NOMO-1 (cell line): ENCODE data around the gene ZNF385B.

Source experiments
- DNase-seq, 2 experiments: peaks; one replicate each; lab custom pipeline; 2025; ENCODE audit not compliant: unreplicated experiment in 2 of 2; lab: John Stamatoyannopoulos, UW

The ZNF385B gene

DNA sequence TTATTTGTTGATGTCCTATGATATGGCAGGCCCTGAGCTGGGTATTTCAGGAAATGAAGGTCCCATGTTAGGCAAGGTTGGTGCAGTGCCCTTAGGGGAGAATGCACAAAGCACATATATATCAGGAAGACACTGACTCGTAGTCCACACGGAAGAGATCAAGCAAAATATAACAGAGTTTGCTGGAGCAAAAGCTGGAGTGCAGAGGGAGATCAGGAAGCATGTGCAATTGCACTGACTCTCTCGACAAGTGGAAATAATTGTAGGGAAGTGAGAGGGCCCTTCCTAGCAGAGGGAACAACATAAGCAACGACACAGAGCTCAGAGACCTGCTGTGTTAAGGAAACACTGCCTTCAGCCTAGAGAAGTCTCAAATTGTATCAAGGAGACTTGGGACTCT, 4.2 kb downstream of the ZNF385B start:
- DNase-seq = no peak

DNA sequence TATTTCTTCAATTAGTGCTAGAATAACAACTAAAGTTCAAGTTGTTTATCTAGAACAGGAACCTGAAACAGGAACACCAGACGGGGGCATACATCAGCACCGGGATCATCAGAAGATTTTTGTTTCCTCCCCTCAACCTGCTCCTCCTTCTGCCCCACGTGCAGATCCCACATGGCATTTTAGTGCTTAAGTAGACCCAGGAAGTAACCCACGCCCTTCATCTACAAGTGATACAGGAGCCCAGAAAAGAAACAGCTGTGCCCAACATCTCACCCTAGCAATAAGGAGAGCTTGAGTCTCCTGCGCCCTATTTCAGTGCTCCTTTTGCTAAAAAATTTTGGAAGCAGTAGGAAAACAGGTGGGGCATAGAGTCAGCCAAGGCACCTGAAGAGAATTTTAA, 5.2 kb downstream of the ZNF385B start:
- DNase-seq = no peak

DNA sequence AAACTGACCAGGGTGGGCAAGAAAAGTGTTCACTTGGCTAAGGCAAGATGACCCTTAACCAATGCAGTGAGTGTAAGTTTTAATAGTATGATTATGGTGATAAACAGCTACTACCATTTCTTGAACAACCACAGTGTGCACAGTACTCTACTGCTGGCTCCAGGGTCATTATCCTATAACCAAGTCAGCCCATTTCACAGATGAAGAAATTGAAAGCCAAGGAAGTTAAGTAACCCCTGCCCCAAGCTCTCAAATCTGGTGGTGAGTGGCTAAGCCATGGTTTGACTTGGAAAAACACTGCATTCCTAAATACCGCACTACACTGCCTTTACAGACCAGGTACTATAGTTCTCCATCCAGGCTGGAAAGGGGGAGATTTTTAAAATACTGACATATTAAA, 5.7 kb downstream of the ZNF385B start:
- no peak for DNase-seq

DNA sequence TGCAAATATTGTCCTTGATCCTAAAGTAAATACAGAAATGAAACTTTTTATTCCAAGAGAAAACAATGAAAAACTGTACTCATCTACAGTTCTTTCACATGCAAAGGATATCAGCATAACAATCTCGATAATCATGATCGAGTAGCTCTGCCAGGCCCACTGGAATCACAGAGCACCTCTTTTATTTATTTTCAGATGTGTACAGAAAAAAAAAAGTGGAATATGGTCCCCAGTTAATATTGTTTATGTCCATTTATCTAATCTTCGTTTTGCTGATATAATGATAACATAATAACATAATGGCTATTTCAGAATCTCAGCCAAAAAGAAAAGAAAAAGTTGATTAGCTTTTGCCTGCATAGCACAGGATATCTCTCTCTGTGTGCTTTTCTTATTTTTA, 6.5 kb downstream of the ZNF385B start:
- DNase-seq = no peak

DNA sequence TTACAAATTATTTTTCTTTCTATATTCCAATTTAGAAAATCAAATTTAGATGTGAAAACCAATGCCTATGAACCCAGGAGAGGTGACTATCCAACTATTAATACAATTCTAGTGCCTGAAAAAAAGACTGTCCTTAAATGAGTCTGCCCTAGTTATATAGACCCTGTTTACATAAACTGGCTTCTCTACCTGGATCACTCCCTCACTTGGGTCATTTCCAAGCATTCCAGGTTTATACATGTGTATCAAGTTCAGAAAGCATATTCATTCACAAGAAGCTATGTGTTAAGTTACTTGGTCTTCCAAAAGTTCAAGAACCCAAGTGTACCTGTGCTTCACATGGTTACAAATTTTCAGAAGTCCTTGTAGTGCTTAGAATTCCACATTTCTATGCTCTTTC, 8.3 kb downstream of the ZNF385B start:
- no peak for DNase-seq

DNA sequence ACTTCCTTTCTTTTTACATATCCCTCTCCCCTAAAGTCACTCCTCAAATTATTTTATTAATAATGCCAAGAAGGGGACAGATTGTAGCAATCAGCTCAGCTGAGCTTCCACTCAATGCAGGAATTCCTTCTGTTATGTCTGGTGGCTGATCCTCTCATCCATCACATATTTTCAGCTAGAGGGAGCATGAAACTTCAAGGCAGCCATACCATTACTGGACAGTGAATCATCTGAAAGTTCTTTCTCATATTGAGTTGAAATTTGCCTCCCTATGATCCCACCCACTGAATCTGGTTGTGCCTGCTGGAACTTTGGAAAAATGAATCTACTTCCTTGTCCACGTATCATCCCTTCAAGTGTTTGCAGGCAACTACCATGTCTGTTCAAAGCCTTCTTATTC, 11.2 kb downstream of the ZNF385B start:
- no peak for DNase-seq

DNA sequence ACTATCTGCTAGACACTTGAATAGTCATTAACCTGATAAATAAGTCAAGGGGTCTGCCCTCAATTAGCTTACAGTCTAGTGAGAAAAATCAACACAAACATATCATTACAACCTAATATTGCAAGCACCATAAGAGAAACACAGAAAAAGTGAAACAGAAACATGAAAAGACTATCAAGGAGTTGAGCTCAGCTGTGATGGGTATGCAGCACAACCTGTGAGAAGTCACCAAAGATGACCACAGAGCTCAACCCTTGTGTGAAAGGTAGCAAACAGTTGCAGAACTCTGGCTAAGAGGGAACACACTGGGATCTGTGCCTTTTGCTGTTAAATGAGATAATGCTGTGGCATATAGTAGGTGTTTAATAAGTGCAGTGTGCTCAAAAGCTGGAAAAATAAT, 11.7 kb downstream of the ZNF385B start:
- DNase-seq = no peak

DNA sequence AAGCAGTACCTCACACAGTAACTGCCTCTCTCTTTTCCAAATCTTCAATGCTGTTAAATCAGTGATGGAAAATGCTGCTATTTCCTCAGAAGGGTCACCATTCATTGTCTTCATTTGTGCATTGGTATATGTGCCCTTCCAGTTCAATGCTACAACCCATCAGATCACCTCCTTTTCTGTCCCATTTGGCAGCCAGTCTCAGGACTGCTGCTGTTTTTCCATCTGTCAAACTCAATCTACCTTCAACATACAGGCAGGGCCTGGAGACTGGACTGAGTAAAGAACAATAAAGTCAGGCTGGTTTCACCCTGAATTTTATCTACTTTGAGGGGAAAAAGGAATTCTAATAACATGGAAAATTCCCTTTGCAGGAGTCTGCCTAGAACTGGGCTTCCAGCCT, 17.9 kb downstream of the ZNF385B start:
- DNase-seq = no peak

DNA sequence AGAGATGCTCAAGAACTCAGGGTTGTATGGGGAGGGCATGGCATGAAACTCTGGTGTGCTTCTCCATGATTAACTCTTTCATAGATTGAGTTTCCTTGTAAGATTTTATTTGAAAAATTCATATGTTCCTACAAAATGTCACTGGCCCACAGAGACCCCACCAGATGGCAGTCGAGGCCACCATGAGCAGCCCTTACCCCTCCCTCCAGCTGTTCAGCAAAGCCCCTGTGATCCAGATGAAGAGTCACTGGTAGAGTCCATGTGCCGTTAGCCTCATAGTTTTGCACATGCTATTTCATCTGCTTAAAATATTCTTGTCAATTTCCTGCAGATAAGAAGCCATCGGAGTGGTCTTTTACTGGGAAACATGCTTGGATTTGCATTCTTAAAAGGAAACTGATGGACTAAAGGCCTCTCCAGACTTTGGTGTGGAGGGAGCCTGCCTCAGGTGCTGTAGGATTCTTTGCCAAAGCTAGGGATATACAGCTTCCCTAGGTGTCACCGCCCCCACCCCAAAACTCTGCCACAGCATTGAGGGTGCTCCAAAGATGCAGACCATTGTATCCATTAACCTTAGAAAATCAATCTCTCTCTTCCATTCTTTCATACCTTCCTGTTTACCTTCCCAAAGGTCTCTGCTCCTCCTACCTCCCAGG, 18.8 kb downstream of the ZNF385B start:
- DNase-seq = no peak

DNA sequence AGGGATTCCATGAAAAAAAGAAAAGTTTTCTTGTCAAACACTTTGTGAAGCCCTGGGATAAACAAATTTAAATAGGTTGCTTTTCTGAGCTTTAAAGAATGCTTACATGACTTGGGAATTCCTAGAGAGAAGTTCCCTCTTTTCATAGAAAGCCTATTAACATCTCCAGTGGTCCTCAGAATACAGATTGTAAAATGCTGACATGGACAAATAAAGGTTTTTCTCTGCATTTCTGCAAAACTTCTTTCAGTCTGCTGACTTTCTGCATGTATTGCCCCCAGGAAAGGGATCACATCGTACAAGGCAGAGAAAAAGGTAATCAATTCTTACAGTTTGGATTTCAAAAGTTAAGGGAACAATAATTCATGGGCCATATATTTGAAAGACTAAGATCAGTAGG, 20.6 kb downstream of the ZNF385B start:
- no peak for DNase-seq

DNA sequence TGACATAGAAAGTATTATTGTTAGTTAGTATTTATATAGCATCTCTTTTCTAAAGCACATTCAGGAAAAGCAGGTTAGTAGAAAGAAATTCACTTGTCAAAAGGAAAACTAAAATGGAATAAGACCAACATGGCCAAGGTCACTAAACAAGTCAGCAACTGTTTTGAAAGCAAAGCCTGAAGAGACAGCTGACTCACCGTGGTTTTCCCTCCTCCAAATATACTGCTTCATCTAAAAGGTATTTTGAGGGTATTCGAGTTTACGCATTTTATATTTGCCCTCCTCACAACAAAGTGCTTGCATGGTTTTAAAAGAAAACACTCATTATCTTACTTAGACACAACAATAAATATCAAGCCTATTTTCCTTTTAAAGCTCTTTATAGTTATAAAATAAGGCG, 24.0 kb downstream of the ZNF385B start:
- DNase-seq = no peak

DNA sequence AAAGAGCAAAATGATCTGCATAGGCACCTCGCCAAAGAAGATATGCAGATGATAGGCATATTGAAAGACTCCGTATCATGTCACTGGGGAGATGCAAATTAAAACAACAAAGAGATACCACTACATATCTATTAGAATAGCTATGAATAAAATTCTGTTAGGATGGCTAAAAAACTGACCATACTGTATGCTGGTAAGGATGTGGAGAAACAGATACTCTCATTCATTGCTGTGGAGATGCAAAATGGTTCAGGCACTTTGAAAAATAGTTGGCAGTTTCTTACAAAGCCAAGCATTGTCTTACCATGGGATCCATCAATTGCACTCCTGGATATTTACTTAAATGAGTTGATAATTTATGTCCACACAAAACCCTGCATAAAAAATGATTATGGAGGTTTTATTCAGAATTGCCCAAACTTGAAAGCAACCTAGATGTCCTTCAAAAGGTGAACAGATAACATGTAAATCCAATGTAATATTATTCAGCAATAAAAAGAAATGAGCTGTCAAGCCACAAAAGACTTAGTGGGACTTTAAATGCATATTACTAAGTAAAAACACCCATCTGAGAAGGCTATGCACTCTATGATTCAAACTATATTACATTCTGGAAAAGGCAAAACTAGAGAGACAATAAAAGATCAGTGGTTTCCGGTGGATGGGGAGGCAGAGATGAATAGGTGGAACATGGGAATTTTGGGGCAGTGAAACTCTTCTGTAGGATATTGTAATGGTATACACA, 31.2 kb downstream of the ZNF385B start:
- DNase-seq = no peak

DNA sequence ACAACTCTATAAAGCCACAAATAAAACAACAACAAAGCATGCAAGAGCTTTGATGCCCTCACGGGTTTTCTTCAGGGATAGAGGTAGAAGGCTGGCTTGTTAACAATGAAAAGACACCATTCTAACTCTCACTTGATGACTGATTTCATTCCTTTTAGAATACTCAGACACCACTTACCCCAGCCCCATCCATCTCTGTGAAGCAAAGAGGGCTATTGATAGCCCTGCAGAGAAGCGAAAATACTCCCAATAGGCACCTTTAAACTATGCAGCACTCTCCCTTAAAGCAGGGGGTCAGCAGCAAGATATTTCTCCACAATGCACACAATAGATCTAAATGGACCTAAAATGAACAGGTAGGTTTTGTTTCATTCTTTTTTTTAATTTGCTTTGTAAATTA, 35.1 kb downstream of the ZNF385B start:
- DNase-seq = no peak

DNA sequence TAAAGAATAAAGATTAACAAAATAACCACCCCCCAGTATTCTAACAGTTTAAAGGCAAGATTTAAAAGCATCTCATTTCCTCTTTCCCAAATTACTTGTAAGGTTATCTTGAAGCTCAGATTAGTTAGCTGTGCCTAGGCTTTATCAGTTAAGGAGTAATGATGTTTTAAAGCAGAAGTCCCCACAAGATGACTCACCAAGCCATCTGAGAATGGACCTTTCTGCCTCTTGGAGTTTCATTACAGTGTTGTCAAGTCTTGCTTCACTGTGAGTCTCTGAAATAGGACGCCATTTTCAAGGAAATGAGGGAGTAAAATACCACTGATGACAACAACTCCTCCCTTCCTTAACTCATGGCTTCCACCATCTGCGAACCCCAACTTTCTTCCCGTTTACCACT, 35.9 kb downstream of the ZNF385B start:
- no peak for DNase-seq

DNA sequence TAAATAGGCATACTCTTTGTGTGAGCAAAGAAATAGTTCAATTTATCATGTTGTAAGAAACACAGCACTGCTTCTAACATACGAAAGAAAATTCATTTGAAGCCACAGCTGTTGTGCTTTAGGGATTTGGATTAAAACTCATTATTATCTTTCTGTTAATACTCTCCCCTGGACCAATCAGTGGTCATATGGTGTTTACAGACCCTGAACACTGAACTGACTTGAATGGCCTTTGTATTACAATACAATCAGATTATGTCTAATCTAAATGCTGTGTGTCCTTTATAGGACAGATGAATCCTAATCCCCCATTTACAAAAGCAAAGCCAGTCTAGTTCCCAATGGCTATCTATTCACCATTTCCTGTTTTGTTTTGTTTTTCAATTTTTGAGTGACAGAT, 36.5 kb downstream of the ZNF385B start:
- no peak for DNase-seq

DNA sequence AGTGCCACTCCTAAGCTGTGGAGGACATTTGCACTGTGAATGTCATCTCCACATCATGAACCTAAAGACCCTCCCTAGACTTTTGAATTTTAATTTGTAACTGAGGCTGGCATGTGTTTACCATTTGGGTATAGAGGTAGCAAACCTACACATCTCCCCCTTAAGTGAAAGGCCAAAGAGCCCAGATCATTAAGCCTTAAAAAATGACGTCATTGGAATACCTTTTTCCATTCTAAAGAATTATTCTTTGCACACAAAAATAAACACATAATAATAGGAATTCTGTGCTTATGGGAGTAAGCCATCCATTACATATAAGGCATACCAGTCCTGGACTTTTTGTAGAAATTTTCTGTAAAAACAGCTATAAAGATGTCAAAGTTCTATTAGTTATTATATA, 38.9 kb downstream of the ZNF385B start:
- DNase-seq = no peak

DNA sequence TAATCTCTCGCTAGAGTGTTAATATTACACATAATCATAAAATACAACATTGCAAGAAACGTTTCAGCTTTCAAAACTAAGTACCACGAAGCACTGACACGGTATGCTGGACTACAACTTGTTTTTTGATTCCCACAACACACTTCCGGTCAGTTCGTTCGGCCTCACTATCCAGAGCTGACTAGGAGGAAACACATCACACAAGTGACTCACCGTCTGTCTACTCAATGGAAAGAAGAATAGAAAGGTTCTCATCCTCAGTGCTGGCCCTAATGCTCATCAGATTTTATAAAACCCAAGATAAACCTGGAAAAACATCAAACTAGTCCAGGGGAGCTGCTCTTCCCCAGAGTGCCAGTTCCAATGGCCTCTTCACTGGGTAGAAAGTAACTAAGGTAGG, 42.9 kb downstream of the ZNF385B start:
- DNase-seq = no peak

DNA sequence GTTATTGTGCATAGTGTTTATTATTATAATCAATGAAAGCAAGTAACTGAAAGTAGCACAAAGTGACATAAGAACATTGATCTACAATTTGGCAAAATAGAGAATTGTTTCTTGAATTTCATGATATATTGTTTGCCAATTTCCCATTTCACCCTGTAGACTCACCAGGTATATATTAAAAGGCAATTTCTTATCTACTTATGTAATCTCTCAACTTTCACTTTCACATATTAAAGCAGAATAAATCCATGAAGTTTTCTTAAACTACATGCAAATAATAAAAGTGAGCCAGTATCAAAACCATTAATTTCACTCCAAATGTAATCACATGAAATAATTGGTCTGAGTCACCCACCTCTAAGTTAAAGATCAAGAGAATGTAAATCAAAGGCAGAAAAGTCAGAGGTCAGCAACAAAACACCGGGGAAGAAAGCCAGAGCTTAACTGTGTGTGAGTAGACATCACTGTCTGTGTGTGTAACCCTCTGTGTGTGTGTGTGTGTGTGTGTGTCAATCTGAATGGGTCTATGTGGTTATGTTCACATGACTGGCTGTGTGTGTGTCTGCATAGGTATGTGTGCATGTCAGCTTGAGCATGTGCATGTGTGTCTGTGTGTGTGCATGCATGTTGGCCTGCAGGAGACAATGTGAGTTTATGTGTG, 44.1 kb downstream of the ZNF385B start:
- DNase-seq = no peak

DNA sequence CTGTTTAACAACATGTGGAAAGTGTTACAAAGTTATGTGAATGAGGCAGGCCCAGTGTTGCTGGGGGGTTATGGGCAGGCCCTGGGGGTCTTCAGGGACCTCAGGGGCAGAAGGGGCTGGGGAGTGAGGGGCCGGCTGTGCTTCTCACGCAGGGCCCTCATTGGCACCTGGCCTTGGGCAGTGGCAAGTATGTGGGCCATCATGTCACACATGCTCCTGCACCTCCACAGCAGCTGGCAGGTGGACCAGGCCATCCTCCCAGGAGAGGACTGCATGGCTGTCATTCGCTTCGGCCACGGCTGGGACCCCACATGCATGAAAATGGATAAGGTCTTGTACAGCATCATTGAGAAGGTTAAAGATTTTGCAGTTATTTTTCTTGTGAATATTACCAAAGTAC, 47.4 kb downstream of the ZNF385B start:
- no peak for DNase-seq

DNA sequence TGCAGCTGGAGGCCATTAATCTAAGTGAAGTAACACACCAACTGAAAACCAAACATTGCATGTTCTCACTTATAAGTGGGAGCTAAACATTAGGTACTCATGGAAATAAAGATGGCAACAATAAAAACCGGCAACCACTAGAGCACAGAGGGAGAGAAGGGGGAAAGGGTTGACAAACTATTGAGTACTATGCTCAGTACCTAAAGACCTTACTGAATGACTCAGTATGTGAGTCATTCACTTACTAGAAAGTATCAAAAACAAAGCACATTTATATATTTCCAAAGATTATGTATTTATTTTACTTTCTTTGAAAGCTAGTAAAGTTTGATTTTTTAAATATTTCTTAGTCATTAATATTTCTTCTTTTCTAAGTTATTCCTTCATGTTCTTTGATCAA, 48.9 kb downstream of the ZNF385B start:
- no peak for DNase-seq

DNA sequence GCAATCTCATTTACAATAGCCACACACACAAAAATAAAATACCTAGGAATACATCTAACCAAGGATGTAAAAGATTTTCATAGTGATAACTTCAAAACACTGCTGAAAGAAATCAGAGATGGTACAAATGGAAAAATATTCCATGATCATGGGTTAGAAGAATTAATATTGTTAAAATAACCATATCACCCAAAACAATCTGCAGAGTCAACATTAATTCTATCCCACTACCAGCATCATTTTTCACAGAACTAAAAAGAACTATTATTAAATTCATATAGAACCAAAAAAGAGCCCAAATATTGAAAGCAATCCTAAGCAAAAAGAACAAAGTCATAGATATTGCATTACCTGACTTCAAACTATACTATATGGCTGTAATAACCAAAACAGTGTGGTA, 50.4 kb downstream of the ZNF385B start:
- no peak for DNase-seq

DNA sequence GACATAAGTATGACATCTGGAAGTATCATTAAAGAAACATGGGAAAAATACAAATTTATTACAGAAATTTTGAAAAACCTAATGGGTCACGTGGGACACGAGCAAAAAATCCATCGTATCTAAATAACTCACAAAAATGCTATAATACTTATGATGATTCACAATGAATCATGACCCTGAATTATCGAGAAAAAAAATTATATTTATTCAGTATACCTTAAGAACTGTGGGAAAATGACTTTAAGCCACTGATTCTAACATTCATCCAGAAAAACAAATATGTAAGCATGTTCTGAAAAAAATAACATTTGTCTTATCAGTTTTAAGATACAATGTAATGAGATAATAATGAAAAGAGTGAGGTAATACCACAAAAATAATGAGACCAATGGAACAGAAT, 51.8 kb downstream of the ZNF385B start:
- no peak for DNase-seq
